ENCODE data around the gene PANK2.

- TF ChIP-seq CTCF (IDR thresholded peaks at IDR 0.05 in 2 of 3, conservative IDR thresholded peaks at IDR 0.05 in 1 of 3; ENCODE audit: borderline replicate concordance in 1 of 3, insufficient read depth in 1 of 3, low read depth in 2 of 3, low read length in 2 of 3) (no peak), POLR2A (IDR thresholded peaks at IDR 0.05; ENCODE audit: borderline replicate concordance, extremely low read depth, insufficient read depth, insufficient read length) (no peak), EZH2 (IDR thresholded peaks at IDR 0.05) (no peak), POLR2AphosphoS5 (IDR thresholded peaks at IDR 0.05; ENCODE audit: low read depth, low read length) (no peak)
Observed at GRCh38 chr20:3925113-3925695, 36.0 kb downstream of the PANK2 start.
